ENCODE data around the gene PATZ1. TPM values are rescaled to one million over a fixed set of nuclear protein-coding genes. Genes with fewer than 3 reads are reported as not detected.

PATZ1 gene
- total RNA-seq, 1 experiment from 2014 or later, result 120 TPM

DNA sequence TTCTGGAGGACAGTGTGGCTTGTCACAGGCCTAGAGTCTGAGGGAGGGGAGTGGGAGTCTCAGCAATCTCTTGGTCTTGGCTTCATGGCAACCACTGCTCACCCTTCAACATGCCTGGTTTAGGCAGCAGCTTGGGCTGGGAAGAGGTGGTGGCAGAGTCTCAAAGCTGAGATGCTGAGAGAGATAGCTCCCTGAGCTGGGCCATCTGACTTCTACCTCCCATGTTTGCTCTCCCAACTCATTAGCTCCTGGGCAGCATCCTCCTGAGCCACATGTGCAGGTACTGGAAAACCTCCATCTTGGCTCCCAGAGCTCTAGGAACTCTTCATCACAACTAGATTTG lies 66.8 kb downstream of the PATZ1 start:
- Histone ChIP-seq H3K27me3 (ENCODE audit: insufficient read depth, low read length) (no peaks in the 10 kb centered on the region), H3K4ac (ENCODE audit: low read depth, low read length) (no peak overlapping the region), H2BK12ac (ENCODE audit: insufficient read length, low read depth, low read length) (no peak overlapping the region), H3K27ac (ENCODE audit: insufficient read length, low read depth, low read length) (no peak overlapping the region), H3K79me1 (ENCODE audit: insufficient read depth, low read depth, low read length, poor library complexity, severe bottlenecking) (no peaks in the 10 kb centered on the region), H4K91ac (ENCODE audit: insufficient read length, low read depth, low read length) (no peak overlapping the region), H3T11ph (ENCODE audit: low read length) (no peak overlapping the region), H3K9me3 (ENCODE audit: control insufficient read depth, low read depth, low read length) (no peaks in the 10 kb centered on the region), H3K4me1 (ENCODE audit: insufficient read depth, low read length) (no peaks in the 10 kb centered on the region), H3K14ac (ENCODE audit: insufficient read depth, low read length) (no peak overlapping the region), H3K9ac (ENCODE audit: extremely low read depth, insufficient read length, low read length) (no peak overlapping the region), H3K18ac (ENCODE audit: insufficient read length, low read depth, low read length) (no peak overlapping the region), H2BK20ac (ENCODE audit: low read depth, low read length, poor library complexity, severe bottlenecking) (no peak overlapping the region), H3K56ac (ENCODE audit: insufficient read length, low read depth, low read length) (no peak overlapping the region), H2BK120ac (ENCODE audit: low read depth, low read length, poor library complexity, severe bottlenecking) (no peak overlapping the region), H2BK5ac (ENCODE audit: insufficient read length, low read length) (no peak overlapping the region), H2BK15ac (ENCODE audit: low read depth, low read length) (no peak overlapping the region), H4K8ac (replicated peaks; ENCODE audit: insufficient read length, low read depth, low read length) (no peak overlapping the region), H3K79me2 (ENCODE audit: insufficient read depth, low read length) (no peaks in the 10 kb centered on the region), H4K20me1 (ENCODE audit: control insufficient read depth, insufficient read depth, insufficient read length) (no peaks in the 10 kb centered on the region), H3K23ac (ENCODE audit: insufficient read length, low read depth, low read length) (no peak overlapping the region), H4K5ac (ENCODE audit: insufficient read length, low read depth, low read length) (no peak overlapping the region), H3K4me2 (ENCODE audit: insufficient read depth, insufficient read length, low read length) (no peak overlapping the region), H2AK5ac (ENCODE audit: insufficient read length, low read length) (no peak overlapping the region), H2AFZ (ENCODE audit: low read length) (no peak overlapping the region), H3K23me2 (ENCODE audit: insufficient read length, low read depth, low read length, poor library complexity, severe bottlenecking) (no peaks in the 10 kb centered on the region)
- TF ChIP-seq, protein P1, sequence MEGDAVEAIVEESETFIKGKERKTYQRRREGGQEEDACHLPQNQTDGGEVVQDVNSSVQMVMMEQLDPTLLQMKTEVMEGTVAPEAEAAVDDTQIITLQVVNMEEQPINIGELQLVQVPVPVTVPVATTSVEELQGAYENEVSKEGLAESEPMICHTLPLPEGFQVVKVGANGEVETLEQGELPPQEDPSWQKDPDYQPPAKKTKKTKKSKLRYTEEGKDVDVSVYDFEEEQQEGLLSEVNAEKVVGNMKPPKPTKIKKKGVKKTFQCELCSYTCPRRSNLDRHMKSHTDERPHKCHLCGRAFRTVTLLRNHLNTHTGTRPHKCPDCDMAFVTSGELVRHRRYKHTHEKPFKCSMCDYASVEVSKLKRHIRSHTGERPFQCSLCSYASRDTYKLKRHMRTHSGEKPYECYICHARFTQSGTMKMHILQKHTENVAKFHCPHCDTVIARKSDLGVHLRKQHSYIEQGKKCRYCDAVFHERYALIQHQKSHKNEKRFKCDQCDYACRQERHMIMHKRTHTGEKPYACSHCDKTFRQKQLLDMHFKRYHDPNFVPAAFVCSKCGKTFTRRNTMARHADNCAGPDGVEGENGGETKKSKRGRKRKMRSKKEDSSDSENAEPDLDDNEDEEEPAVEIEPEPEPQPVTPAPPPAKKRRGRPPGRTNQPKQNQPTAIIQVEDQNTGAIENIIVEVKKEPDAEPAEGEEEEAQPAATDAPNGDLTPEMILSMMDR (conservative IDR thresholded peaks at IDR 0.05), result no peak
- Mint-ChIP-seq H3K36me3 (ENCODE audit: insufficient read depth in 1 of 3, low read depth in 3 of 3) (peaks cover 10 to 52% (median 29%) of the 10 kb centered on the region in 3 experiments), H3K27me3 (ENCODE audit: low read depth) (peaks cover 4% of the 10 kb centered on the region), H3K27ac (no peak overlapping the region), H3K9me3 (no peaks in the 10 kb centered on the region), H3K4me3 (no peak overlapping the region), H3K4me1 (peaks cover 7 to 9% of the 10 kb centered on the region in 2 experiments)
- no peak for DNase-seq
